Suprapubic skin (tissue), 4 donors: ENCODE results near the gene PLEKHG3. TPM values are rescaled to one million over a fixed set of nuclear protein-coding genes. Genes with fewer than 3 reads are reported as not detected.

Source experiments
- DNase-seq, 2 donors: peaks; one replicate each; pipeline ENCODE4 v3.0.0-alpha.2; 2019; ENCODE audit warnings: low spot score in 2 of 2
- H3K27ac ChIP-seq: fragments of 200-600 bp; sonication (generic); one replicate; pipeline ENCODE4 v1.5.1; 2019
- H3K27me3 ChIP-seq: fragments of 200-600 bp; sonication (generic); one replicate; pipeline ENCODE4 v1.5.1; 2019
- H3K36me3 ChIP-seq: fragments of 200-600 bp; sonication (generic); one replicate; pipeline ENCODE4 v1.5.1; 2019
- H3K4me1 ChIP-seq: fragments of 200-600 bp; sonication (generic); one replicate; pipeline ENCODE4 v1.5.1; 2019
- H3K4me3 ChIP-seq: fragments of 200-600 bp; sonication (generic); one replicate; pipeline ENCODE4 v1.5.1; 2019; ENCODE audit warnings: mild to moderate bottlenecking
- H3K9me3 ChIP-seq: fragments of 200-600 bp; sonication (generic); one replicate; pipeline ENCODE4 v1.5.1; 2019
- CTCF ChIP-seq, 2 donors: fragments of 200-600 bp in 1 of 2; fragments of 450-650 bp in 1 of 2; sonication (generic) in 1 of 2; IDR thresholded peaks; one replicate each; pipeline ENCODE4 v1.5.1; 2016 to 2019; ENCODE audit warnings: antibody characterized with exemption in 2 of 2, mild to moderate bottlenecking in 1 of 2, moderate library complexity in 1 of 2
- EP300 ChIP-seq: sonication (generic); formaldehyde crosslinking; IDR thresholded peaks from one replicate; pipeline ENCODE4 v1.6.1; 2017; ENCODE audit warnings: antibody characterized with exemption
- POLR2A ChIP-seq, 2 donors: fragments of 450-650 bp; IDR thresholded peaks; one replicate each; pipeline ENCODE4 v1.6.1; 2017; ENCODE audit warnings: antibody characterized with exemption in 2 of 2, mild to moderate bottlenecking in 2 of 2, moderate library complexity in 2 of 2
- POLR2AphosphoS5 ChIP-seq, 3 donors: sonication (generic); formaldehyde crosslinking; IDR thresholded peaks; one replicate each; pipeline ENCODE4 v1.6.1; 2017; ENCODE audit warnings: antibody characterized with exemption in 3 of 3
- WGBS: methylation state at CpG from one replicate; pipeline ENCODE4 v1.1.5; 2018; 5-methylcytosine and 5-hydroxymethylcytosine counted together
- total RNA-seq, 4 donors: library from RNA; depleted of rRNA; stranded (reverse); fragments of >200 nt; gene quantifications; one replicate each; pipeline ENCODE4 v1.1.0, GENCODE V29; 2016

Gene PLEKHG3
- total RNA-seq, 4 donors from 2014 or later, result 60.4 to 140 (median 96.5) TPM

GRCh38 chr14:64779472-64779871, 75.2 kb downstream of the PLEKHG3 start:
- no peak for TF ChIP-seq EP300
- no peak for TF ChIP-seq POLR2A (IDR thresholded peaks at IDR 0.05)
- TF ChIP-seq POLR2AphosphoS5 (IDR thresholded peaks at IDR 0.05), result no peak
- TF ChIP-seq CTCF (IDR thresholded peaks at IDR 0.05), result no peak
- H3K27me3 ChIP-seq, result no peaks in the 10 kb centered on the region
- no peak overlapping the region for H3K27ac ChIP-seq
- H3K36me3 ChIP-seq, result no peaks in the 10 kb centered on the region
- DNase-seq, result no peak
- H3K4me1 ChIP-seq, result no peaks in the 10 kb centered on the region
- H3K4me3 ChIP-seq, result no peak overlapping the region
- 94% methylated on average over 7 of the region's 7 CpGs for whole genome bisulfite sequencing
- no peaks in the 10 kb centered on the region for H3K9me3 ChIP-seq

- H3K4me3 ChIP-seq, result no peak overlapping the region
- no peak for DNase-seq
- no peak overlapping the region for H3K27ac ChIP-seq
- no peaks in the 10 kb centered on the region for H3K27me3 ChIP-seq
- H3K36me3 ChIP-seq, result no peaks in the 10 kb centered on the region
- WGBS, result 90% methylated on average over 11 of the region's 11 CpGs
- H3K9me3 ChIP-seq, result no peaks in the 10 kb centered on the region
- no peaks in the 10 kb centered on the region for H3K4me1 ChIP-seq
- TF ChIP-seq CTCF (IDR thresholded peaks at IDR 0.05), result no peak
- TF ChIP-seq EP300, result no peak
- no peak for TF ChIP-seq POLR2A (IDR thresholded peaks at IDR 0.05)
- no peak for TF ChIP-seq POLR2AphosphoS5 (IDR thresholded peaks at IDR 0.05)
These were observed 78.0 kb downstream of the PLEKHG3 start for GRCh38 chr14:64782196-64782595.

- H3K4me1 ChIP-seq, result no peaks in the 10 kb centered on the region
- TF ChIP-seq POLR2A (IDR thresholded peaks at IDR 0.05) (no peak), POLR2AphosphoS5 (IDR thresholded peaks at IDR 0.05) (no peak), EP300 (no peak), CTCF (IDR thresholded peaks at IDR 0.05) (no peak)
- no peak overlapping the region for H3K4me3 ChIP-seq
- no peaks in the 10 kb centered on the region for H3K36me3 ChIP-seq
- H3K9me3 ChIP-seq, result no peaks in the 10 kb centered on the region
- H3K27ac ChIP-seq, result no peak overlapping the region
- 98% methylated on average over 9 of the region's 9 CpGs for WGBS
- no peaks in the 10 kb centered on the region for H3K27me3 ChIP-seq
- DNase-seq, result no peak
These were observed 79.8 kb downstream of the PLEKHG3 start for GRCh38 chr14:64784006-64784405.

GRCh38 chr14:64786296-64787149, 82.3 kb downstream of the PLEKHG3 start:
- WGBS, result 83% methylated on average over 24 of the region's 24 CpGs
- DNase-seq, result no peak
- H3K4me3 ChIP-seq, result no peak overlapping the region

More at GRCh38 chr14:64786296-64787149, 82.3 kb downstream of the PLEKHG3 start:
- TF ChIP-seq POLR2A (IDR thresholded peaks at IDR 0.05) (no peak), CTCF (IDR thresholded peaks at IDR 0.05) (no peak), POLR2AphosphoS5 (IDR thresholded peaks at IDR 0.05) (no peak), EP300 (no peak)
- H3K4me1 ChIP-seq, result no peaks in the 10 kb centered on the region
- H3K9me3 ChIP-seq, result no peaks in the 10 kb centered on the region
- no peaks in the 10 kb centered on the region for H3K36me3 ChIP-seq
- no peaks in the 10 kb centered on the region for H3K27me3 ChIP-seq
- H3K27ac ChIP-seq, result no peak overlapping the region
